ENCODE results near the gene ASB18.

DNA sequence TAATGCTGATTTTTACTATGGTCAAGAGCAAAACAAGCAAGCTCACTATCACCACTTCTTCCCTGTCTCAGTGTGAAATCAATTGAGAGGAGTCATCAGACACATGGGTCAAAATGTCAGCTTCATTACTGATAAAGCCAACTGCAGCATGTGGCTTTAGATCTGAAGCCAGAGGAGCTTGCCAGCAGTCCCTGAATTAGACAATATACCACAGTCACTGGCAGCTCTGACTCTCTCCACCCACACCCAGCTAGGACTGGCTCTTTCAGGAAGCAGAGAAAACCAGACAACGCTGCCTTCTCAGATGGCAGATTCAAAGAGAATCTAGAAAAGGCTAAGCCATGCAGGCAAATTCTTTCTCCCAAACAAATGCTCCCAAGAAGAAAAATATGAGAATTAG is 20.0 kb upstream of the ASB18 start:
- TF ChIP-seq EZH2 (IDR thresholded peaks at IDR 0.05; ENCODE audit: insufficient read depth, poor library complexity, severe bottlenecking), result no peak
- no peak for TF ChIP-seq EZH2phosphoT487 (IDR thresholded peaks at IDR 0.05; ENCODE audit: insufficient read depth, low read depth)

Measured in GM23248 (cell line).